GM18861 (cell line): Measurements from ENCODE around the gene SMAD2.
"Not testable (repeated sequence)": the region's sequence is repeated elsewhere in the genome, so short reads cannot be mapped to it uniquely, and the experiment has no call there.

Experiments used
- ATAC-seq: cut with Tn5 transposase; IDR thresholded peaks from one replicate; pipeline ENCODE4 v1.9.1; 2021; ENCODE audit not compliant: unreplicated experiment

The SMAD2 gene

GRCh38 chr18:47930199-47930930 lies at the start of gene SMAD2:
Gene SMAD2 (minus strand): TSS chr18:47930659. CDS start chr18:47896756, 33,903 bp downstream.
- ATAC-seq: peak; percentile 60

- no peak for ATAC-seq
Observed at GRCh38 chr18:47979611-47980200, 49.2 kb upstream of the SMAD2 start.

- ATAC-seq: no peak
Observed at GRCh38 chr18:47978603-47979002, 48.1 kb upstream of the SMAD2 start.

GRCh38 chr18:47978141-47978540 lies 47.7 kb upstream of the SMAD2 start:
- no peak for ATAC-seq

- ATAC-seq: no peak
Observed at GRCh38 chr18:47975701-47976100, 45.2 kb upstream of the SMAD2 start.

- no peak for ATAC-seq
Observed at GRCh38 chr18:47975105-47975504, 44.6 kb upstream of the SMAD2 start.

GRCh38 chr18:47970664-47971531 lies 40.4 kb upstream of the SMAD2 start:
- no peak for ATAC-seq

GRCh38 chr18:47969816-47970215 lies 39.4 kb upstream of the SMAD2 start:
- ATAC-seq: no peak

GRCh38 chr18:47968721-47969120 lies 38.3 kb upstream of the SMAD2 start:
- no peak for ATAC-seq

GRCh38 chr18:47968006-47968676 lies 37.7 kb upstream of the SMAD2 start:
- no peak for ATAC-seq

GRCh38 chr18:47964053-47964452 lies 33.6 kb upstream of the SMAD2 start:
- no peak for ATAC-seq

- ATAC-seq: not testable (repeated sequence)
Observed at GRCh38 chr18:47961003-47961402, 30.5 kb upstream of the SMAD2 start.

GRCh38 chr18:47953471-47953931 lies 23.0 kb upstream of the SMAD2 start:
- peak; percentile 95 for ATAC-seq

- ATAC-seq: no peak
Observed at GRCh38 chr18:47950511-47950910, 20.1 kb upstream of the SMAD2 start.

GRCh38 chr18:47949202-47949601 lies 18.7 kb upstream of the SMAD2 start:
- no peak for ATAC-seq

- ATAC-seq: no peak
Observed at GRCh38 chr18:47946889-47947288, 16.4 kb upstream of the SMAD2 start.

GRCh38 chr18:47944972-47945852 lies 14.8 kb upstream of the SMAD2 start:
- ATAC-seq: peak; percentile 54

- no peak for ATAC-seq
Observed at GRCh38 chr18:47936952-47937351, 6.5 kb upstream of the SMAD2 start.

GRCh38 chr18:47935321-47936055 lies 5.0 kb upstream of the SMAD2 start:
- no peak for ATAC-seq
